Activated B cell treated with CpG ODN at 0.5 μM for 24 hours (primary cell): Measurements from ENCODE around the gene PRELP. TPM values are rescaled to one million over a fixed set of nuclear protein-coding genes. Genes with fewer than 3 reads are reported as not detected.

ENCODE experiments used
- ATAC-seq: fragments of 200-7000 bp; cut with Tn5 transposase; one replicate; pipeline ENCODE4 v1.10.0; 2021; ENCODE audit warnings: low read depth, mild to moderate bottlenecking, moderate library complexity
- CTCF ChIA-PET: fragments of 350-600 bp; sonication (Branson Sonifier 250); formaldehyde crosslinking; loops from one replicate; lab custom pipeline; 2021; ENCODE audit warnings: antibody characterized with exemption; lab: Charles Lee
- POLR2A ChIA-PET: fragments of 350-600 bp; sonication (Branson Sonifier 250); formaldehyde crosslinking; loops from one replicate; lab custom pipeline; 2021; ENCODE audit warnings: antibody characterized with exemption; lab: Charles Lee
- DNase-seq: peaks from one replicate; pipeline ENCODE4 v3.0.0; 2022
- H3K27ac Mint-ChIP-seq: one replicate; pipeline ENCODE4 v1.8.0; 2020; ENCODE audit warnings: mixed read lengths
- H3K27me3 Mint-ChIP-seq: one replicate; pipeline ENCODE4 v1.8.0; 2021; ENCODE audit warnings: mixed read lengths
- H3K36me3 Mint-ChIP-seq: one replicate; pipeline ENCODE4 v1.8.0; 2021; ENCODE audit warnings: low read depth, mixed read lengths
- H3K4me1 Mint-ChIP-seq: one replicate; pipeline ENCODE4 v1.8.0; 2021; ENCODE audit warnings: mixed read lengths
- H3K4me3 Mint-ChIP-seq: one replicate; pipeline ENCODE4 v1.8.0; 2020; ENCODE audit warnings: mild to moderate bottlenecking, mixed read lengths
- H3K9me3 Mint-ChIP-seq: one replicate; pipeline ENCODE4 v1.8.0; 2020; ENCODE audit warnings: mixed read lengths
- intact Hi-C: fragments of 100-400 bp; cut with micrococcal nuclease; formaldehyde crosslinking; loops from one replicate; pipeline ENCODE4 v1.15.1; 2024
- total RNA-seq: library from RNA; stranded (reverse); gene quantifications from 2 replicates; pipeline ENCODE4 v1.2.3, GENCODE V29; 2022
- TF ChIP-seq, protein P1 (sequence below): fragments of 200-600 bp; IDR thresholded peaks from one replicate; pipeline ENCODE4 v1.8.0; 2022; ENCODE audit warnings: antibody characterized with exemption, mild to moderate bottlenecking

PRELP gene
- total RNA-seq, 1 donor from 2014 or later = not detected

- intact Hi-C loops = no loop called here
- ATAC-seq (no peak), DNase-seq (no peak)
- CTCF ChIA-PET = interaction anchor here (0.7 to 1.0 kb wide), 2 partner anchors 14 to 207 kb away, joined by 3 read pairs; no protein-coding TSS in a partner anchor
- H3K27ac Mint-ChIP-seq = no peak overlapping the region
- TF ChIP-seq, protein P1, sequence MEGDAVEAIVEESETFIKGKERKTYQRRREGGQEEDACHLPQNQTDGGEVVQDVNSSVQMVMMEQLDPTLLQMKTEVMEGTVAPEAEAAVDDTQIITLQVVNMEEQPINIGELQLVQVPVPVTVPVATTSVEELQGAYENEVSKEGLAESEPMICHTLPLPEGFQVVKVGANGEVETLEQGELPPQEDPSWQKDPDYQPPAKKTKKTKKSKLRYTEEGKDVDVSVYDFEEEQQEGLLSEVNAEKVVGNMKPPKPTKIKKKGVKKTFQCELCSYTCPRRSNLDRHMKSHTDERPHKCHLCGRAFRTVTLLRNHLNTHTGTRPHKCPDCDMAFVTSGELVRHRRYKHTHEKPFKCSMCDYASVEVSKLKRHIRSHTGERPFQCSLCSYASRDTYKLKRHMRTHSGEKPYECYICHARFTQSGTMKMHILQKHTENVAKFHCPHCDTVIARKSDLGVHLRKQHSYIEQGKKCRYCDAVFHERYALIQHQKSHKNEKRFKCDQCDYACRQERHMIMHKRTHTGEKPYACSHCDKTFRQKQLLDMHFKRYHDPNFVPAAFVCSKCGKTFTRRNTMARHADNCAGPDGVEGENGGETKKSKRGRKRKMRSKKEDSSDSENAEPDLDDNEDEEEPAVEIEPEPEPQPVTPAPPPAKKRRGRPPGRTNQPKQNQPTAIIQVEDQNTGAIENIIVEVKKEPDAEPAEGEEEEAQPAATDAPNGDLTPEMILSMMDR = no peak
- POLR2A ChIA-PET = no interaction called here
- no peaks in the 10 kb centered on the region for H3K9me3 Mint-ChIP-seq
- H3K4me1 Mint-ChIP-seq = peaks cover 8% of the 10 kb centered on the region
- H3K36me3 Mint-ChIP-seq = no peaks in the 10 kb centered on the region
- H3K4me3 Mint-ChIP-seq = no peak overlapping the region
- peaks cover 20% of the 10 kb centered on the region for H3K27me3 Mint-ChIP-seq
Observed at GRCh38 chr1:203473781-203474305, 1.8 kb upstream of the PRELP start.

DNA sequence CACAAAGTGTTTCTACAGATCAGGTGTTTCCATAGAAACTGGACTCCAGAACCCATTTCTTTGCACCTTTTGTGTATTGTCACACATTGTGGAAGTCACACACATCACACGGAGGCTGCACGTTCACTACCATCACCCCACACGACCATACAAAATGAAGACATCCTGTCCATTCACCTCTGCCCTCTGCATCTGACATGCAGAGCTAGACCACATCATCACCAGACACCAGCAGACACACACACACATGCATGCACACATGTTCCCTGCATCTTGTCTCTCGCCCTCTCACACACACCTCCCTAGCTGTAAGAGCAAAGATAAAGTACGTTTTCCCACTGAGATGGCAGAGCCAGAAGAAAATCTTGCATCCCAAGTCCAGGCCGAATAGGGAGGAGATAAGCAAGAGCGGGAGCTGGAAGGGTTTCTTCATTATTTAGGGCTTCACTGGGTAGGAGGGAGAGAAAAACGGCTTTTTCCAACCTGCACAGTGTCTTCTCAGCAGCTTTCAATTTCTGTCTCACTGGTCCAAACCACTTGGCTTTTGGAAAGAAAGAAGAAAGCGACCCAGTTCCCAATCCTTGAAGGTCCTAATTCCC is 709 bp downstream of the PRELP start:
- TF ChIP-seq, protein P1 = no peak
- Mint-ChIP-seq H3K4me1 (peaks cover 17% of the 10 kb centered on the region), H3K27ac (no peak overlapping the region), H3K36me3 (no peaks in the 10 kb centered on the region), H3K9me3 (no peaks in the 10 kb centered on the region), H3K27me3 (peaks cover 20% of the 10 kb centered on the region), H3K4me3 (no peak overlapping the region)
- POLR2A ChIA-PET = interaction anchor here (0.6 kb wide), 1 partner anchor 51 kb away, joined by 4 read pairs; no protein-coding TSS in a partner anchor
- ATAC-seq = no peak
- no peak for DNase-seq
- intact Hi-C loops = no loop called here
- CTCF ChIA-PET = interaction anchor here (2.1 kb wide), 1 partner anchor 12 kb away, joined by 7 read pairs; no protein-coding TSS in a partner anchor

- POLR2A ChIA-PET = interaction anchor here (0.6 kb wide), 1 partner anchor 1751 kb away, joined by 6 read pairs; no protein-coding TSS in a partner anchor
- ATAC-seq (peak; percentile 37), DNase-seq (no peak)
- intact Hi-C loops = no loop called here
- no peak overlapping the region for H3K4me3 Mint-ChIP-seq
- H3K27ac Mint-ChIP-seq = no peak overlapping the region
- peaks cover 20% of the 10 kb centered on the region for H3K27me3 Mint-ChIP-seq
- TF ChIP-seq, protein P1 = no peak
- CTCF ChIA-PET = interaction anchor here (1.2 to 2.1 kb wide), 2 partner anchors 10 to 210 kb away, joined by 3 to 7 read pairs; no protein-coding TSS in a partner anchor
- no peaks in the 10 kb centered on the region for H3K9me3 Mint-ChIP-seq
- no peaks in the 10 kb centered on the region for H3K36me3 Mint-ChIP-seq
- H3K4me1 Mint-ChIP-seq = peaks cover 18% of the 10 kb centered on the region
Observed at GRCh38 chr1:203477748-203478147, 2.1 kb downstream of the PRELP start.

- Mint-ChIP-seq H3K4me3 (no peak overlapping the region), H3K9me3 (no peaks in the 10 kb centered on the region), H3K27ac (no peak overlapping the region), H3K27me3 (peaks cover 20% of the 10 kb centered on the region), H3K36me3 (no peaks in the 10 kb centered on the region), H3K4me1 (peaks cover 18% of the 10 kb centered on the region)
- TF ChIP-seq, protein P1 = no peak
- DNase-seq (no peak), ATAC-seq (no peak)
- ChIA-PET POLR2A (no interaction called here), CTCF (interaction anchor here (0.7 to 2.1 kb wide), 5 partner anchors 10 to 729 kb away, joined by 3 to 7 read pairs (median 3); no protein-coding TSS in a partner anchor)
- intact Hi-C loops = no loop called here
Observed at GRCh38 chr1:203478231-203478630, 2.6 kb downstream of the PRELP start.

GRCh38 chr1:203478986-203479385 is 3.4 kb downstream of the PRELP start:
- Mint-ChIP-seq H3K27ac (no peak overlapping the region), H3K4me1 (peaks cover 18% of the 10 kb centered on the region), H3K27me3 (peaks cover 15% of the 10 kb centered on the region), H3K4me3 (no peak overlapping the region), H3K36me3 (no peaks in the 10 kb centered on the region), H3K9me3 (no peaks in the 10 kb centered on the region)
- no peak for DNase-seq
- ATAC-seq = no peak
- POLR2A ChIA-PET = no interaction called here
- CTCF ChIA-PET = interaction anchor here (0.7 to 1.9 kb wide), 4 partner anchors 10 to 728 kb away, joined by 3 to 5 read pairs (median 4); no protein-coding TSS in a partner anchor
- intact Hi-C loops = no loop called here
- TF ChIP-seq, protein P1 = no peak
